GM15510 (cell line): ENCODE results near the gene C20orf144.

Experiments
- POLR2A ChIP-seq: IDR thresholded peaks from 3 replicates; pipeline ENCODE4 v1.6.1; 2011; ENCODE audit warnings: borderline replicate concordance; ENCODE audit not compliant: insufficient read length; ENCODE audit errors: extremely low read depth

Gene C20orf144

GRCh38 chr20:33668466-33669155 lies 6.5 kb downstream of the C20orf144 start:
- TF ChIP-seq POLR2A, result no peak

DNA sequence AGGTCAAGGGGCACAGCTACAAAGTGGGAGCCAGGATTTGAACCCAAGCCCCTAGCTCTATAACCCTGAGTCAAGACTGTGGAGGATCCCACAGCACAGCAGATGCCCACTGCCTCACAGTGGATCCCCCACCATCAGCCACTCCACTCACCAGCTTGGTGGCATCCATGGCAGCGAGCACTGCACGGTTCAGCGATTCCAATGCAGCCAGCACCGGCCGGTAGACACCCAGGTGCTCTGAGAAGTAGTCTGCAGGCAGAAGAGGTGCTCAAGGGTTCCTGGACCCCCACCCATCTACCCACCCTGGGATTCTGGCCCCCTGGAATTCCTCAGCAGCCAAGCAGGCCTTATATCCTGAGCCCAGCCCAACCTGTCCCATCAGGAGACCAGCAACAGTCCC lies 7.1 kb downstream of the C20orf144 start:
- TF ChIP-seq POLR2A, result no peak

DNA sequence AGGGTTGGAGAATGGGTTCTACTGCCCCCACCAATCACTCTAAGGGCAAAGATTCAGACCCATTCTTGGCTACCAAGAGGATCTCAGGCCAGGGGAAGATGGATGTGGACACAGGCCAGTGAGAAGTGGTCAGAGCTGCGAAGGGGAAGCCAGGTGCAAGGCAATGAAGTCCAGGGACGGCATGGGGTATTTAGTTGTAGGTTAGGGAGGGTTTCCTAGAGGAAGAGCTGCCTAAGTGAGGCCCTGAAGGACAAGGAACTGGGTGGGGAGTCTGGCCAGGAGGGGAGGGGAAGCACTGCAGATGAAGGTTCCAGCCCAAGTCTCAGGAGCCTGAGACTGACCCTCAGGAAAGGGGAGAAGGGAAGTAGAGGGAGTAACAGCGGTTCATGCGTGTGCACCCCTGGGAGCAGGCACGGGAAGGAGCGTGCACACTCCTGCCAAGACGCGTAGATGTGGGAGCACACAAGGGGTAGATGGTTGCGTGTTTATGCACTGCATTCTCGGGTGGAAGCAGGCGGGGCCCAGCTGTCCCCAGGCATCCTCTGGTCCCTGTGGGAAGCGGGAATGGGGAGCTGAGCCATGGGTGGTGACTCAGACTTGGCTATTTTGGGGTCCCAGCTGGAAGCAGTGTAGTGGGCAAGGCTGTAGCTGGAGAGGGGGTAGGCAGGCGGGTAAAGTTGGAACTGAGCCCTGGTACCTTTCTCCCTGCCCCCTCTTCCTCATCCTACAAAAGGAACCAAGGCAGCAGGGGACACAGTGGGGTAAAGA lies 7.9 kb downstream of the C20orf144 start:
- no peak for TF ChIP-seq POLR2A

GRCh38 chr20:33670715-33671499 lies 8.8 kb downstream of the C20orf144 start:
- TF ChIP-seq POLR2A, result no peak

DNA sequence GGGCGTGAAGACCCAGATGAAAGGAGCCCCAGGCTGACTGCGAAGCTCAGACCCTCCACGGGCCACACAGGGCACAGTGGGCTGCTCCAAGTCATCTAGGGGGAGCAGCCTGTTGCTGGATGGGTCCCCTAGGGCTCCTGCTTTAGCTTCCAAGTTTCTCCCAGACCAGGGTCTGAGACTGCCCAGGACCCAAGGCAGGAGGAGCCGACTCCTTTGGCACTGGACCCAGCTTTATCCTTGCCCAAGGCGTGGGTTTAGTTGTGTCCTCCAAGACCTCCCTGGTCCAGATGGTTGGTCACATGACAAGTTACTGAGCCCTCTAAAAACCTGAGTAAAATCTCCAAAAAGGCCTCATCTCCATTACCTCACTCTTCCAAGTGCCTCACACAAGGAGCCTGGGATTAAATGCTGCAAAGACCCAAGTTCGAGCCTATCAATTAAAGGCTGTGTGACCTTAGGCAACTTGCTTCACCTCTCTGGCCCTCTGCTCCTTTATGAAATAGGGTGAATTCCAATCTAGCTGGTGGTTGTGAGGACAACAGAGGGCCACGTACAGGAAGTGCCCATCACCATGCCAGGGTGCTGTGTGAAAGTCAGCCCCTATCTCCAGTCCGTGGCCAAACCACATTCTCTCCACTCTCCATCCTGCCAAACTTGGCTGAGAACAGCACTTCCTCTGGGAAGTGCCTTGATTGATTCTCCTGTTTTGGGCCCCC lies 9.6 kb downstream of the C20orf144 start:
- no peak for TF ChIP-seq POLR2A

GRCh38 chr20:33672426-33673113 lies 10.4 kb downstream of the C20orf144 start:
- TF ChIP-seq POLR2A, result no peak

DNA sequence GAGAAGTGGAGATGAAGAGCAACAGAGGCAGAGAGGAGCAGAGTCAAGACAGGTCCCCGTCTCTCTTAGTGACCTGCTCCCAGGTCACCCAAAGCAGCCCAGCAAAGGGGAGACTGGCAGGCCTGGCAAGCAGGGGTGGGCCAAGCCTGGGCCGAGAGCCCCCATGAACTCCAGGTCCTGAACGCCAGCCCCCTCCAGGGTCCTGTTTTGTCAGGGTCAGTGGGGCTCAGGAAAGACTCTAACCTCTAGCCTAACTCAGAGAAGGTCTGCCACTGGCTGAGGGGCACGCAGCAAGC lies 10.9 kb downstream of the C20orf144 start:
- no peak for TF ChIP-seq POLR2A

GRCh38 chr20:33673410-33674293 lies 11.5 kb downstream of the C20orf144 start:
- TF ChIP-seq POLR2A, result no peak

DNA sequence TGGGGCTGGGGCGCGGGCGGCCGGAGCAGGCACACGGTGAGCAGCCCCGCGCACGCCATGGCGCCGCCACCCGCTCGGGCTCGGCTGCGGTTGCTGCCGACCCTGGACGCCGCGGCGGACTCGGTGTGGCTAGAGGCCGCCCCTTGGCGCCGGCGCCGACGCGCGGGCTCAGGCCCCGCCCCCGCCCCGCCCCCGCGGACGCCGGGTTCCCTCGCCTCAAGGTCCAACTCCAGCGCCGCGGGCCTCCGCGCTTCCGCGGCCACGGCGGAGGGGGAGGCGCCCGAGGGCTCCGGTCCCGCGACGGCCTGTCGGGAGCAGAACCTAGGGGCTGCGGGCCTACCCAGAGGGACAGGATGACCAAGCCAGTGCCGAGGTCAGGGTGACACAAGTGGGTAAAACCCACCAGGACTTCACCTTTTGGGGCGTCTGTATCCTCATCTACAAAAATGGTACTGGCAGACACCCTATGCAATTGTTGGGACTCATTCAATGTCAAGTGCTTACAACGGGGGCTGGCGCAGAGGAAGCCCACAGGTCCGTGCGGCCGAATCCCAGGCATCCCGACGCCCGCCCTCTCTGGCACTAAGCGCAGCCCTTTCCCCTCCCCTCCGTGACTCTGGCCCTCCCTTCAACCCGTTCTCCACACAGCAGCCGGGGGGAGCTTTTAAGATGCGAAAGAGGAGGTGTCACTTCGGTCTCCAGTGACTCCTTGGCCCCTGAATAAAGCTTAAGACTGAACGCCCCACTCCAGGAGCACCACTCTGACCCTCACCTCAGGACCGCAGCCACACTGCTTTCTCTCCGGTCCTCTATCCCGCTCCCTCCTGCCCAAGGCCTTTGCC lies 12.4 kb downstream of the C20orf144 start, which contains the start of gene NECAB3:
NECAB3 (minus strand) TSS at position 135 of the 842 bp plus-strand sequence; CDS start at position 59, 76 bp downstream.
- peak; percentile 51 for TF ChIP-seq POLR2A

GRCh38 chr20:33675136-33675959 lies 13.2 kb downstream of the C20orf144 start:
- no peak for TF ChIP-seq POLR2A

DNA sequence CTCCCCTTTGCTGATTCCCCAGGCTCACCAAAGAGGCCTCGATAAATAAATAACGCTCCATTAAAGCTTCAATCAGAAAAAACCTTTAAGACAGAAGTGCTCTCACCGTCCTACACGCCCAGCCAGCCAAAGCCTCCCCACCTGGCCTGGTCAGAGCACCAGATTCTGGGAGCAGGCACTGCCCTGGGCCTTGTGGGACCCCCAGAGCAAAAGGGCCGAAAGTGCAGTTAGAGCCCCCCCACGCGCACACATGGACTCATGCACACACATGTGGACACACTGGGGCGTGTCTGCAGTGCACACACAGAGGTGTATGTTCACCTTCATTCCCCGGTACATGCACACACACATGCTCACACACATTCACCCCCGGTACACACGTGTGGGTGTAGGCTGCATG lies 14.0 kb downstream of the C20orf144 start:
- no peak for TF ChIP-seq POLR2A
